Hepatocyte (in vitro differentiated cells): ENCODE results near the gene LIPC. TPM values are rescaled to one million over a fixed set of nuclear protein-coding genes. Genes with fewer than 3 reads are reported as not detected.

Source experiments
- DNase-seq: peaks from one replicate; pipeline ENCODE4 v3.0.0-alpha.2; 2016; ENCODE audit warnings: low spot score
- H2AFZ ChIP-seq: fragments of 200-600 bp; sonication (generic); 2 replicates; pipeline ENCODE4 v1.6.0; 2016; ENCODE audit warnings: antibody characterized with exemption, mild to moderate bottlenecking
- H3K27ac ChIP-seq: fragments of 200-600 bp; sonication (generic); 2 replicates; pipeline ENCODE4 v1.5.1; 2016; ENCODE audit warnings: mild to moderate bottlenecking
- H3K27me3 ChIP-seq: fragments of 200-600 bp; sonication (generic); 2 replicates; pipeline ENCODE4 v1.6.1; 2016
- H3K36me3 ChIP-seq: fragments of 200-600 bp; sonication (generic); replicated peaks from 2 replicates; pipeline ENCODE4 v1.5.1; 2016; ENCODE audit warnings: low read depth; ENCODE audit not compliant: insufficient read depth
- H3K4me1 ChIP-seq: fragments of 200-600 bp; sonication (generic); 2 replicates; pipeline ENCODE4 v1.5.1; 2016; ENCODE audit warnings: mild to moderate bottlenecking, moderate library complexity; ENCODE audit not compliant: insufficient read depth
- H3K4me2 ChIP-seq: fragments of 200-600 bp; sonication (generic); 2 replicates; pipeline ENCODE4 v1.6.0; 2016
- H3K4me3 ChIP-seq: fragments of 200-600 bp; sonication (generic); 2 replicates; pipeline ENCODE4 v1.5.1; 2016; ENCODE audit warnings: mild to moderate bottlenecking
- H3K79me2 ChIP-seq: fragments of 200-600 bp; sonication (generic); 2 replicates; pipeline ENCODE4 v1.6.0; 2017; ENCODE audit warnings: mild to moderate bottlenecking
- H3K9me2 ChIP-seq: fragments of 200-600 bp; sonication (generic); replicated peaks from 2 replicates; pipeline ENCODE4 v1.6.0; 2017; ENCODE audit warnings: mild to moderate bottlenecking; ENCODE audit not compliant: insufficient read depth
- H3K9me3 ChIP-seq: fragments of 200-600 bp; sonication (generic); 2 replicates; pipeline ENCODE4 v1.5.1; 2016; ENCODE audit warnings: low read depth, mild to moderate bottlenecking
- H4K20me1 ChIP-seq: fragments of 200-600 bp; sonication (generic); 2 replicates; pipeline ENCODE4 v1.6.0; 2016; ENCODE audit warnings: mild to moderate bottlenecking; ENCODE audit not compliant: insufficient read depth, poor library complexity, severe bottlenecking
- EZH2 ChIP-seq: fragments of 200-600 bp; sonication (generic); IDR thresholded peaks from 2 replicates; pipeline ENCODE4 v1.6.1; 2016; ENCODE audit warnings: antibody characterized with exemption, mild to moderate bottlenecking, borderline replicate concordance
- EZH2phosphoT487 ChIP-seq: fragments of 200-600 bp; sonication (generic); IDR thresholded peaks from one replicate; pipeline ENCODE4 v1.6.1; 2018; ENCODE audit warnings: antibody characterized with exemption, mild to moderate bottlenecking, low read depth, moderate library complexity; ENCODE audit not compliant: unreplicated experiment, severe bottlenecking
- WGBS: methylation state at CpG from one replicate; pipeline ENCODE4 v1.1.6; 2016; ENCODE audit warnings: low lambda C conversion rate; ENCODE audit errors: missing lambda C conversion rate; 5-methylcytosine and 5-hydroxymethylcytosine counted together
- polyA plus RNA-seq: library from polyadenylated mRNA; unstranded; fragments of >200 nt; fragmentation: Nextera tagmentation; extraction: Ambion mirVana; gene quantifications from 2 replicates; pipeline ENCODE4 v1.2.1, GENCODE V29; 2016
- total RNA-seq: library from RNA; depleted of rRNA; stranded (reverse); fragments of >200 nt; gene quantifications from 2 replicates; pipeline ENCODE4 v1.2.3, GENCODE V29; 2014
- TF ChIP-seq, protein P1 (sequence below): fragments of 200-600 bp; sonication (generic); IDR thresholded peaks from 2 replicates; pipeline ENCODE4 v1.5.1; 2016; ENCODE audit warnings: antibody characterized with exemption, mild to moderate bottlenecking; ENCODE audit not compliant: poor library complexity

Gene LIPC
- total and polyA plus RNA-seq, 2 experiments from 2014 or later = 37.0 to 64.8 TPM

DNA sequence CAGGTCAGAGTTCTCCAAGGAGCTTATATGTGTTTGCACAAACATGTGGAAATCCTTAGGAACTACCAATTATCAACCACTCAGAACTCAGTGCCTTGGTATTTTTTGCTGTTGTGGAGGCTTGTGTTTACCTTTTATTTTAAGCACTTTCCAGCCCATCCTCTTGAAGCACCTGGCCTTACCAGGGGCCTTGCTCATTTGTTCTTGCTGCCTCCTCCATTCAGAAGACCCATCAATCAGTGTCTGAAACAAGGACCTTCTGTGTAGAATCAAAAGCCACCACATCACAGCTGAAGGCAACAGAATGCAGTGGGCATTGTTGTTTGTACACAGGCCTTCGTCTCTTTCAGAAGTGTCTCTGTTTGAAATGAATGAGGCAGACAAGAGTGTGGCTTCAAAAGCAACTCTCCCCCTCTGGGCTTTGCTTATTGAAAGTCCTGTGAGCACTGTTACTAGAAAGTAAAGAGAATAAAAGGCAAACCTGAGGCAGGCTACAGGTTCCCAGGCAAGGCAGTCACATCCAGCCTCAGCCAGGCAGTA, 24.5 kb upstream of the LIPC start:
- 72% methylated on average over 1 of the region's 1 CpG for WGBS
- DNase-seq = no peak
- H3K9me3 ChIP-seq = no peaks in the 10 kb centered on the region
- no peaks in the 10 kb centered on the region for H3K27me3 ChIP-seq
- no peak overlapping the region for H2AFZ ChIP-seq
- TF ChIP-seq EZH2phosphoT487 (no peak), EZH2 (no peak)
- TF ChIP-seq, protein P1, sequence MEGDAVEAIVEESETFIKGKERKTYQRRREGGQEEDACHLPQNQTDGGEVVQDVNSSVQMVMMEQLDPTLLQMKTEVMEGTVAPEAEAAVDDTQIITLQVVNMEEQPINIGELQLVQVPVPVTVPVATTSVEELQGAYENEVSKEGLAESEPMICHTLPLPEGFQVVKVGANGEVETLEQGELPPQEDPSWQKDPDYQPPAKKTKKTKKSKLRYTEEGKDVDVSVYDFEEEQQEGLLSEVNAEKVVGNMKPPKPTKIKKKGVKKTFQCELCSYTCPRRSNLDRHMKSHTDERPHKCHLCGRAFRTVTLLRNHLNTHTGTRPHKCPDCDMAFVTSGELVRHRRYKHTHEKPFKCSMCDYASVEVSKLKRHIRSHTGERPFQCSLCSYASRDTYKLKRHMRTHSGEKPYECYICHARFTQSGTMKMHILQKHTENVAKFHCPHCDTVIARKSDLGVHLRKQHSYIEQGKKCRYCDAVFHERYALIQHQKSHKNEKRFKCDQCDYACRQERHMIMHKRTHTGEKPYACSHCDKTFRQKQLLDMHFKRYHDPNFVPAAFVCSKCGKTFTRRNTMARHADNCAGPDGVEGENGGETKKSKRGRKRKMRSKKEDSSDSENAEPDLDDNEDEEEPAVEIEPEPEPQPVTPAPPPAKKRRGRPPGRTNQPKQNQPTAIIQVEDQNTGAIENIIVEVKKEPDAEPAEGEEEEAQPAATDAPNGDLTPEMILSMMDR = no peak
- H3K4me3 ChIP-seq = no peak overlapping the region
- no peak overlapping the region for H3K4me2 ChIP-seq
- H3K27ac ChIP-seq = no peak overlapping the region
- no peaks in the 10 kb centered on the region for H4K20me1 ChIP-seq
- no peaks in the 10 kb centered on the region for H3K36me3 ChIP-seq
- H3K79me2 ChIP-seq = no peaks in the 10 kb centered on the region
- H3K9me2 ChIP-seq = no peaks in the 10 kb centered on the region
- H3K4me1 ChIP-seq = no peaks in the 10 kb centered on the region

DNA sequence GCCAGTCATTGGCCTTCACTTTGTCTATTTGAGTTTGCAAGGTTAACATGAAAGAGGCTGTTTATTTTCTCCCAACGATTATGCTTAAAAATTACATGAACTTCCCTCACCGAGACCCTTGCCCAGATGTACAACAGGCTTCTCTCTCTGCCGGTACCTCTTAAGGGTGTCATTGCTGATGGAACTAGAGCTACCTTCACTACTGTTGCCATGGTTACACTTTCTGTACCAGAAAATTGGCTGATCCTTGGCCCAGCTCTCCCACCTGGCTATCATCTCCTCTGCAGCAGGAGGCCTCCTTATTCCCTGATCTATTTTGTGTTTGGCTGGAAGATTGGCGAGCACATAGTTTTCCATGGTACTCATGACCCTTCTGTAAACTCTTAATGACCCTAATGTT, 24.0 kb upstream of the LIPC start:
- no peak overlapping the region for H3K4me2 ChIP-seq
- TF ChIP-seq EZH2 = no peak
- no peak for TF ChIP-seq EZH2phosphoT487
- TF ChIP-seq, protein P1 = no peak
- no peaks in the 10 kb centered on the region for H3K9me2 ChIP-seq
- H3K27me3 ChIP-seq = no peaks in the 10 kb centered on the region
- H3K4me3 ChIP-seq = no peak overlapping the region
- DNase-seq = no peak
- no peaks in the 10 kb centered on the region for H3K79me2 ChIP-seq
- no peaks in the 10 kb centered on the region for H3K4me1 ChIP-seq
- H3K9me3 ChIP-seq = no peaks in the 10 kb centered on the region
- H2AFZ ChIP-seq = no peak overlapping the region
- WGBS = 93% methylated on average over 4 of the region's 4 CpGs
- H3K36me3 ChIP-seq = no peaks in the 10 kb centered on the region
- H3K27ac ChIP-seq = no peak overlapping the region
- H4K20me1 ChIP-seq = no peaks in the 10 kb centered on the region

DNA sequence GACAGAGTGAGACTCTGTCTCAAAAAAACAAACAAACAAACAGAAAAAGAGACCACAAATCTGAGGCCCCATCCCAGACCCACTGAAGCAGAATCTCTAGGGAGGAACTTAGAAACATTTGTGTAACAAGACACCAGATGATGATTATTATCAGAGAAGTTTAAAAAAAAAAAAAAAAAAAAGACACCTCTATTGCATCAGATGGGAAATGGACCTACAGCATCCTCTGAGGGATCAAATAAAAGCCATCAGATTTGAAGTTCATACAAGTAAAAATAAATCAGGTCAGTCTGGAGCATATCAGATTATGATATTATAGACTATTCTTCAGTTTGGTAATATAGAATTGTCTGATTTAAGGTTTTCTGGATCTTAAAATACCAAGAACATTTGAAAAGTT, 21.9 kb upstream of the LIPC start:
- no peak for TF ChIP-seq EZH2
- TF ChIP-seq EZH2phosphoT487 = no peak
- TF ChIP-seq, protein P1 = no peak
- H3K36me3 ChIP-seq = no peaks in the 10 kb centered on the region
- no peaks in the 10 kb centered on the region for H3K9me2 ChIP-seq
- no peak for DNase-seq
- no peaks in the 10 kb centered on the region for H3K9me3 ChIP-seq
- H3K79me2 ChIP-seq = no peaks in the 10 kb centered on the region
- no peak overlapping the region for H3K4me2 ChIP-seq
- no peaks in the 10 kb centered on the region for H3K4me1 ChIP-seq
- no peaks in the 10 kb centered on the region for H4K20me1 ChIP-seq
- H2AFZ ChIP-seq = no peak overlapping the region
- no peak overlapping the region for H3K4me3 ChIP-seq
- no peaks in the 10 kb centered on the region for H3K27me3 ChIP-seq
- no peak overlapping the region for H3K27ac ChIP-seq

DNA sequence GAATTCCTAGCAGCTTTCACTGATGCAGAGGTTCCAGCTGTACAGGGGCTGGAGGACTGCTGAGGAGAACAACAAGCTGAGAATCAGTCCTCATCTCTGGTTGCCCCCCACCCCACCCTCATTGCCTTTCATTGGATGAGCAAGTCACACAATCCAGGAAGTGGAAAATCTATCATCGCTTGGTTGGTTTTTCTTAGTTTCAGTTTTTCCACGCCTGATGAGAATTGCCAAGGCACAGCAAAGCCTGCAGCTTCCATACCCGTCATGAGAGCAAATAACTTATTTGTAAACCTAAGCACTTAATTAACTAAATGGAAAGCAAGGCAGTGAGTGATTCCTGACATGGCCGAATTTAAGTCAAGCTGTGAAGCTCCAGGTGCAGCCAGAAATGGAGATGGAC, 21.4 kb upstream of the LIPC start:
- Histone ChIP-seq H4K20me1 (no peaks in the 10 kb centered on the region), H3K79me2 (no peaks in the 10 kb centered on the region), H3K27ac (no peak overlapping the region), H3K27me3 (no peaks in the 10 kb centered on the region), H3K36me3 (no peaks in the 10 kb centered on the region), H3K9me3 (no peaks in the 10 kb centered on the region), H3K4me3 (no peak overlapping the region), H3K4me1 (no peaks in the 10 kb centered on the region), H2AFZ (no peak overlapping the region), H3K9me2 (no peaks in the 10 kb centered on the region), H3K4me2 (no peak overlapping the region)
- WGBS = 88% methylated on average over 4 of the region's 4 CpGs
- TF ChIP-seq, protein P1 = no peak
- no peak for DNase-seq
